Mesothelial cell of epicardium (in vitro differentiated cells): Measurements from ENCODE around the gene SLC35E3. TPM values are rescaled to one million over a fixed set of nuclear protein-coding genes. Genes with fewer than 3 reads are reported as not detected.
"Not testable (repeated sequence)": the region's sequence is repeated elsewhere in the genome, so short reads cannot be mapped to it uniquely, and the experiment has no call there.

ENCODE experiments used
- DNase-seq, 2 experiments: peaks; one replicate each; pipeline ENCODE4 v3.0.0; 2021; ENCODE audit warnings: low spot score in 2 of 2; ENCODE audit not compliant: unreplicated experiment in 2 of 2
- H3K27ac Mint-ChIP-seq: 2 replicates; pipeline ENCODE4 v1.8.0; 2021; ENCODE audit warnings: mixed read lengths
- H3K27me3 Mint-ChIP-seq: 2 replicates; pipeline ENCODE4 v1.8.0; 2021; ENCODE audit warnings: low read depth, mixed read lengths
- H3K36me3 Mint-ChIP-seq: 2 replicates; pipeline ENCODE4 v1.8.0; 2021; ENCODE audit warnings: mixed read lengths
- H3K4me1 Mint-ChIP-seq: 2 replicates; pipeline ENCODE4 v1.8.0; 2021; ENCODE audit warnings: mixed read lengths
- H3K4me3 Mint-ChIP-seq: 2 replicates; pipeline ENCODE4 v1.8.0; 2021; ENCODE audit warnings: mild to moderate bottlenecking, moderate library complexity, mixed read lengths
- H3K9me3 Mint-ChIP-seq: 2 replicates; pipeline ENCODE4 v1.8.0; 2021; ENCODE audit warnings: mixed read lengths
- CTCF ChIP-seq: fragments of 200-600 bp; sonication (generic); IDR thresholded peaks from one replicate; pipeline ENCODE4 v1.5.0; 2021; ENCODE audit warnings: antibody characterized with exemption; ENCODE audit not compliant: unreplicated experiment
- total RNA-seq: library from RNA; stranded (reverse); gene quantifications from 3 replicates; pipeline ENCODE4 v1.2.1, GENCODE V29; 2021

The SLC35E3 gene
- total RNA-seq, 1 donor from 2014 or later: 12.3 TPM

GRCh38 chr12:68813242-68813593 is 67.2 kb downstream of the SLC35E3 start:
- H3K9me3 Mint-ChIP-seq: no peaks in the 10 kb centered on the region
- TF ChIP-seq CTCF: no peak
- H3K4me1 Mint-ChIP-seq: peaks cover 33% of the 10 kb centered on the region
- DNase-seq: no peak
- H3K4me3 Mint-ChIP-seq: peak overlapping the region; percentile 4
- H3K36me3 Mint-ChIP-seq: peaks cover 23% of the 10 kb centered on the region
- no peaks in the 10 kb centered on the region for H3K27me3 Mint-ChIP-seq
- peak overlapping the region; percentile 64 for H3K27ac Mint-ChIP-seq

GRCh38 chr12:68814490-68815231 is 68.7 kb downstream of the SLC35E3 start:
- Mint-ChIP-seq H3K4me1 (peaks cover 26% of the 10 kb centered on the region), H3K27ac (peak overlapping the region; percentile 50), H3K4me3 (no peak overlapping the region), H3K27me3 (no peaks in the 10 kb centered on the region), H3K9me3 (no peaks in the 10 kb centered on the region), H3K36me3 (peaks cover 28% of the 10 kb centered on the region)
- TF ChIP-seq CTCF: no peak
- DNase-seq: no peak

- H3K4me1 Mint-ChIP-seq: peaks cover 26% of the 10 kb centered on the region
- no peak overlapping the region for H3K4me3 Mint-ChIP-seq
- peaks cover 31% of the 10 kb centered on the region for H3K36me3 Mint-ChIP-seq
- peak overlapping the region; percentile 50 for H3K27ac Mint-ChIP-seq
- TF ChIP-seq CTCF: no peak
- no peaks in the 10 kb centered on the region for H3K9me3 Mint-ChIP-seq
- no peak for DNase-seq
- H3K27me3 Mint-ChIP-seq: no peaks in the 10 kb centered on the region
Observed at GRCh38 chr12:68815232-68815927, 69.4 kb downstream of the SLC35E3 start.

- Mint-ChIP-seq H3K9me3 (no peaks in the 10 kb centered on the region), H3K4me3 (no peak overlapping the region), H3K27ac (peak overlapping the region; percentile 79), H3K27me3 (no peaks in the 10 kb centered on the region), H3K36me3 (peaks cover 32% of the 10 kb centered on the region), H3K4me1 (peaks cover 20% of the 10 kb centered on the region)
- DNase-seq: no peak
- no peak for TF ChIP-seq CTCF
Observed at GRCh38 chr12:68815928-68816800, 70.2 kb downstream of the SLC35E3 start.

- not testable (repeated sequence) for H3K9me3 Mint-ChIP-seq, H3K4me3 Mint-ChIP-seq, DNase-seq, H3K27me3 Mint-ChIP-seq, H3K27ac Mint-ChIP-seq
- H3K36me3 Mint-ChIP-seq: peaks cover 37% of the 10 kb centered on the region
- peaks cover 18% of the 10 kb centered on the region for H3K4me1 Mint-ChIP-seq
Observed at GRCh38 chr12:68819481-68819880, 73.5 kb downstream of the SLC35E3 start.
